GM19043 (cell line): ENCODE results near the gene SKIC8.
"Not testable (repeated sequence)": the region's sequence is repeated elsewhere in the genome, so short reads cannot be mapped to it uniquely, and the experiment has no call there.

Source experiments
- ATAC-seq: cut with Tn5 transposase; IDR thresholded peaks from one replicate; pipeline ENCODE4 v1.9.1; 2021; ENCODE audit warnings: low read depth; ENCODE audit not compliant: unreplicated experiment

SKIC8 gene

GRCh38 chr15:78259232-78259631 lies 40.2 kb downstream of the SKIC8 start:
- ATAC-seq = no peak

GRCh38 chr15:78257681-78258080 lies 41.7 kb downstream of the SKIC8 start:
- ATAC-seq = no peak

- ATAC-seq = no peak
Observed at GRCh38 chr15:78256044-78256437, 43.4 kb downstream of the SKIC8 start.

GRCh38 chr15:78255421-78256043 lies 43.9 kb downstream of the SKIC8 start:
- ATAC-seq = no peak

- ATAC-seq = no peak
Observed at GRCh38 chr15:78251136-78251535, 48.3 kb downstream of the SKIC8 start.

- no peak for ATAC-seq
Observed at GRCh38 chr15:78249131-78249530, 50.3 kb downstream of the SKIC8 start.

GRCh38 chr15:78247911-78248310 lies 51.5 kb downstream of the SKIC8 start:
- ATAC-seq = no peak

- not testable (repeated sequence) for ATAC-seq
Observed at GRCh38 chr15:78245976-78246620, 53.3 kb downstream of the SKIC8 start.

- not testable (repeated sequence) for ATAC-seq
Observed at GRCh38 chr15:78245392-78245791, 54.0 kb downstream of the SKIC8 start.

GRCh38 chr15:78244893-78245292 lies 54.5 kb downstream of the SKIC8 start:
- ATAC-seq = no peak

GRCh38 chr15:78244101-78244500 lies 55.3 kb downstream of the SKIC8 start:
- ATAC-seq = no peak

GRCh38 chr15:78243491-78243941 lies 55.9 kb downstream of the SKIC8 start:
- no peak for ATAC-seq

- no peak for ATAC-seq
Observed at GRCh38 chr15:78243058-78243457, 56.4 kb downstream of the SKIC8 start.

GRCh38 chr15:78242128-78242527 lies 57.3 kb downstream of the SKIC8 start:
- no peak for ATAC-seq

- no peak for ATAC-seq
Observed at GRCh38 chr15:78241017-78241416, 58.4 kb downstream of the SKIC8 start.

GRCh38 chr15:78239811-78240210 lies 59.6 kb downstream of the SKIC8 start:
- no peak for ATAC-seq

- no peak for ATAC-seq
Observed at GRCh38 chr15:78237146-78237545, 62.3 kb downstream of the SKIC8 start.

- ATAC-seq = no peak
Observed at GRCh38 chr15:78236491-78236890, 62.9 kb downstream of the SKIC8 start.

- no peak for ATAC-seq
Observed at GRCh38 chr15:78234515-78235040, 64.8 kb downstream of the SKIC8 start, which contains the start of gene ACSBG1. Gene ACSBG1 (minus strand): TSS chr15:78234565. CDS start chr15:78234501, 64 bp downstream.

- ATAC-seq = no peak
Observed at GRCh38 chr15:78233496-78233895, 65.9 kb downstream of the SKIC8 start.
